K562 (cell line): Measurements from ENCODE around the gene MRPS30. TPM values are rescaled to one million over a fixed set of nuclear protein-coding genes. Genes with fewer than 3 reads are reported as not detected.

ENCODE experiments used
- CREM ChIP-seq: IDR thresholded peaks from 2 replicates; pipeline ENCODE4 v1.6.1; 2014; ENCODE audit warnings: antibody characterized with exemption, low read depth
- CXXC5 ChIP-seq: fragments of 250-450 bp; sonication (Bioruptor Pico); IDR thresholded peaks from 2 replicates; pipeline ENCODE4 v1.8.0; 2022; ENCODE audit warnings: inconsistent platforms, mild to moderate bottlenecking, moderate library complexity
- E2F4 ChIP-seq: sonication (generic); formaldehyde crosslinking; IDR thresholded peaks from 2 replicates; pipeline ENCODE4 v1.8.0; 2022; ENCODE audit warnings: mild to moderate bottlenecking, low read depth, missing genetic modification reagents
- FOXA1 ChIP-seq: fragments of 450-650 bp; IDR thresholded peaks from 2 replicates; pipeline ENCODE4 v1.6.1; 2016; ENCODE audit warnings: mild to moderate bottlenecking, borderline replicate concordance
- HOXB6 ChIP-seq: fragments of 250-450 bp; sonication (Bioruptor Pico); IDR thresholded peaks from 2 replicates; pipeline ENCODE4 v1.5.1; 2022; ENCODE audit warnings: mild to moderate bottlenecking, borderline replicate concordance
- KHSRP ChIP-seq: fragments of 450-650 bp; IDR thresholded peaks from 2 replicates; pipeline ENCODE4 v1.6.1; 2017
- KLF10 ChIP-seq: fragments of 250-450 bp; sonication (Bioruptor Pico); IDR thresholded peaks from 2 replicates; pipeline ENCODE4 v1.6.1; 2021; ENCODE audit warnings: matching md5 sums
- MYC ChIP-seq, 2 experiments: fragments of 250-450 bp in 1 of 2; sonication (Bioruptor Pico) in 1 of 2; IDR thresholded peaks; 2 replicates each; pipeline versions ENCODE4 v1.5.1 to v1.6.1; 2012 to 2021; ENCODE audit warnings: low read depth in 2 of 2, borderline replicate concordance in 1 of 2, improper control_type of control experiment in 1 of 2, low read length in 1 of 2, mild to moderate bottlenecking in 1 of 2, moderate library complexity in 1 of 2
- NUFIP1 ChIP-seq: fragments of 450-650 bp; IDR thresholded peaks from 2 replicates; pipeline ENCODE4 v1.6.1; 2018; ENCODE audit not compliant: partially characterized antibody
- RAD51 ChIP-seq: fragments of 450-650 bp; IDR thresholded peaks from 2 replicates; pipeline ENCODE4 v1.7.1; 2016; ENCODE audit warnings: low read depth, mild to moderate bottlenecking, borderline replicate concordance
- SMARCA4 ChIP-seq: fragments of 450-650 bp; IDR thresholded peaks from 2 replicates; pipeline ENCODE4 v1.6.1; 2016
- SRSF9 ChIP-seq: fragments of 200-400 bp; formaldehyde crosslinking; IDR thresholded peaks from 2 replicates; pipeline ENCODE4 v1.6.1; 2017; ENCODE audit warnings: low read depth, low read length, borderline replicate concordance
- TAF9B ChIP-seq: fragments of 450-650 bp; IDR thresholded peaks from 2 replicates; pipeline ENCODE4 v1.6.1; 2018; ENCODE audit warnings: mild to moderate bottlenecking; ENCODE audit not compliant: partially characterized antibody
- TOE1 ChIP-seq, 2 experiments: fragments of 450-650 bp in 1 of 2; sonication (generic) in 1 of 2; formaldehyde crosslinking in 1 of 2; IDR thresholded peaks; 2 replicates each; pipeline versions ENCODE4 v1.7.1 to v1.8.0; 2016 to 2022; ENCODE audit warnings: borderline replicate concordance in 2 of 2, mild to moderate bottlenecking in 2 of 2, antibody characterized with exemption in 1 of 2, inconsistent platforms in 1 of 2, low read depth in 1 of 2, missing genetic modification reagents in 1 of 2, moderate library complexity in 1 of 2
- ZNF143 ChIP-seq: sonication (generic); formaldehyde crosslinking; IDR thresholded peaks from 2 replicates; pipeline ENCODE4 v1.9.0; 2022; ENCODE audit warnings: mild to moderate bottlenecking, missing genetic modification reagents
- ZNF217 ChIP-seq: sonication (generic); formaldehyde crosslinking; IDR thresholded peaks from 2 replicates; pipeline ENCODE4 v1.8.0; 2022; ENCODE audit warnings: mild to moderate bottlenecking, missing genetic modification reagents
- ZNF239 ChIP-seq: fragments of 250-450 bp; sonication (Bioruptor Pico); IDR thresholded peaks from 2 replicates; pipeline ENCODE4 v1.4.0; 2020; ENCODE audit warnings: mild to moderate bottlenecking
- ZNF384 ChIP-seq: IDR thresholded peaks from 2 replicates; pipeline ENCODE4 v1.6.1; 2012; ENCODE audit warnings: low read depth, low read length, improper control_type of control experiment
- ZNF445 ChIP-seq: fragments of 250-450 bp; sonication (Bioruptor Pico); IDR thresholded peaks from 2 replicates; pipeline ENCODE4 v1.4.0; 2020; ENCODE audit warnings: low read depth, mild to moderate bottlenecking, moderate library complexity
- polyA plus RNA-seq, 8 experiments: library from polyadenylated mRNA; depleted of rRNA in 4 of 8; stranded (reverse) in 5 of 8; unstranded in 3 of 8; fragments of >200 nt; fragmentation: Nextera tagmentation in 2 of 8; fragmentation: Illumina TruSeq in 1 of 8; extraction: Ambion mirVana in 2 of 8; extraction: Trizol in 1 of 8; gene quantifications; 2 replicates each; pipeline versions ENCODE4 v1.2.1 to v1.2.3, GENCODE V29; 2011 to 2014; ENCODE audit warnings: inconsistent platforms in 1 of 8, missing spikeins in 1 of 8
- total RNA-seq, 7 experiments: library from RNA; depleted of rRNA in 6 of 7; stranded (reverse); fragments of >200 nt in 6 of 7; fragmentation: Illumina TruSeq in 2 of 7; extraction: Trizol in 2 of 7; gene quantifications; 2 replicates each; pipeline versions ENCODE4 v1.2.1 to v1.2.3, GENCODE V29; 2011 to 2021; ENCODE audit warnings: low replicate concordance in 1 of 7
- TF ChIP-seq, protein P1 (sequence below): fragments of 250-450 bp; sonication (Bioruptor Pico); IDR thresholded peaks from 2 replicates; pipeline ENCODE4 v1.8.0; 2021; ENCODE audit warnings: borderline replicate concordance, mild to moderate bottlenecking, moderate library complexity; ENCODE audit not compliant: poor library complexity, severe bottlenecking
- TF ChIP-seq, protein P2 (sequence below), 2 experiments: IDR thresholded peaks in 1 of 2; conservative IDR thresholded peaks in 1 of 2; 2 replicates each; pipeline ENCODE4 v1.6.1; 2016; ENCODE audit warnings: low read depth in 2 of 2, mild to moderate bottlenecking in 1 of 2, missing compliant biosample characterization in 1 of 2, missing genetic modification characterization in 1 of 2, moderate library complexity in 1 of 2
- TF ChIP-seq, protein P3 (sequence below): fragments of 450-650 bp; conservative IDR thresholded peaks from 2 replicates; pipeline ENCODE4 v1.6.1; 2016; ENCODE audit warnings: missing genetic modification characterization, low read depth, mild to moderate bottlenecking, missing compliant biosample characterization, moderate library complexity

Gene MRPS30
- total and polyA plus RNA-seq, 9 of the 15 experiments (the other 6 are each of a cell fraction or from before 2014, with no cell fraction given) = 24.3 to 145 (median 114) TPM

GRCh38 chr5:44809215-44809955, 638 bp downstream of the MRPS30 start (continued):
- TF ChIP-seq, protein P1, sequence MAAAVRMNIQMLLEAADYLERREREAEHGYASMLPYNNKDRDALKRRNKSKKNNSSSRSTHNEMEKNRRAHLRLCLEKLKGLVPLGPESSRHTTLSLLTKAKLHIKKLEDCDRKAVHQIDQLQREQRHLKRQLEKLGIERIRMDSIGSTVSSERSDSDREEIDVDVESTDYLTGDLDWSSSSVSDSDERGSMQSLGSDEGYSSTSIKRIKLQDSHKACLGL (CRISPR knock-in tag) = no peak
- TF ChIP-seq RAD51 (no peak), ZNF384 (no peak), SRSF9 (no peak), KHSRP (no peak), KLF10 (CRISPR knock-in tag) (no peak), NUFIP1 (no peak), E2F4 (CRISPR knock-in tag) (no peak), SMARCA4 (no peak), TAF9B (no peak), CREM (peak; percentile 64), ZNF217 (CRISPR knock-in tag) (no peak), HOXB6 (CRISPR knock-in tag) (no peak), ZNF445 (CRISPR knock-in tag) (no peak), ZNF143 (CRISPR knock-in tag) (no peak), ZNF239 (CRISPR knock-in tag) (no peak), FOXA1 (no peak), TOE1 (IDR thresholded peaks at IDR 0.05; ENCODE audit: borderline replicate concordance) (no peak), TOE1 (CRISPR knock-in tag; IDR thresholded peaks at IDR 0.05; ENCODE audit: borderline replicate concordance, low read depth) (no peak), MYC (IDR thresholded peaks at IDR 0.05; ENCODE audit: low read depth, low read length) (peak; percentile 46), MYC (CRISPR knock-in tag; IDR thresholded peaks at IDR 0.05; ENCODE audit: borderline replicate concordance, low read depth) (peak; percentile 1; the same call in 1 of the 2 replicates), CXXC5 (CRISPR knock-in tag) (no peak)
- TF ChIP-seq, protein P2, sequence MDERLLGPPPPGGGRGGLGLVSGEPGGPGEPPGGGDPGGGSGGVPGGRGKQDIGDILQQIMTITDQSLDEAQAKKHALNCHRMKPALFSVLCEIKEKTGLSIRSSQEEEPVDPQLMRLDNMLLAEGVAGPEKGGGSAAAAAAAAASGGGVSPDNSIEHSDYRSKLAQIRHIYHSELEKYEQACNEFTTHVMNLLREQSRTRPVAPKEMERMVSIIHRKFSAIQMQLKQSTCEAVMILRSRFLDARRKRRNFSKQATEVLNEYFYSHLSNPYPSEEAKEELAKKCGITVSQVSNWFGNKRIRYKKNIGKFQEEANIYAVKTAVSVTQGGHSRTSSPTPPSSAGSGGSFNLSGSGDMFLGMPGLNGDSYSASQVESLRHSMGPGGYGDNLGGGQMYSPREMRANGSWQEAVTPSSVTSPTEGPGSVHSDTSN (CRISPR knock-in tag; IDR thresholded peaks at IDR 0.05; ENCODE audit: low read depth) = no peak
- TF ChIP-seq, protein P2 (tag; conservative IDR thresholded peaks at IDR 0.05; ENCODE audit: low read depth) = no peak
- TF ChIP-seq, protein P3, sequence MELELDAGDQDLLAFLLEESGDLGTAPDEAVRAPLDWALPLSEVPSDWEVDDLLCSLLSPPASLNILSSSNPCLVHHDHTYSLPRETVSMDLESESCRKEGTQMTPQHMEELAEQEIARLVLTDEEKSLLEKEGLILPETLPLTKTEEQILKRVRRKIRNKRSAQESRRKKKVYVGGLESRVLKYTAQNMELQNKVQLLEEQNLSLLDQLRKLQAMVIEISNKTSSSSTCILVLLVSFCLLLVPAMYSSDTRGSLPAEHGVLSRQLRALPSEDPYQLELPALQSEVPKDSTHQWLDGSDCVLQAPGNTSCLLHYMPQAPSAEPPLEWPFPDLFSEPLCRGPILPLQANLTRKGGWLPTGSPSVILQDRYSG (tag) = 0 out of 2 replicates have a peak, but pooled peaks have one; percentile 30
